ENCODE data around the gene POMC. TPM values are rescaled to one million over a fixed set of nuclear protein-coding genes. Genes with fewer than 3 reads are reported as not detected.

Gene POMC
- total RNA-seq, 4 donors from 2014 or later, result 1.4 to 26.9 (median 6.4) TPM

- no peaks in the 10 kb centered on the region for H3K4me1 ChIP-seq
- intact Hi-C loops (cut with DNase I; ENCODE audit: low total_unique reads), result no loop called here
- no peak for TF ChIP-seq POLR2A (IDR thresholded peaks at IDR 0.05)
- TF ChIP-seq CTCF (IDR thresholded peaks at IDR 0.05), result no peak
- H3K9me3 ChIP-seq, result no peaks in the 10 kb centered on the region
- H3K36me3 ChIP-seq, result no peaks in the 10 kb centered on the region
- H3K27me3 ChIP-seq, result no peaks in the 10 kb centered on the region
- no peak for DNase-seq
- H3K4me3 ChIP-seq, result no peak overlapping the region
- H3K27ac ChIP-seq, result no peak overlapping the region
Measured at GRCh38 chr2:25119263-25119662, 49.1 kb downstream of the POMC start.

- H3K4me1 ChIP-seq, result no peaks in the 10 kb centered on the region
- TF ChIP-seq POLR2A (IDR thresholded peaks at IDR 0.05) (no peak), CTCF (IDR thresholded peaks at IDR 0.05) (no peak)
- H3K27ac ChIP-seq, result no peak overlapping the region
- no peak overlapping the region for H3K4me3 ChIP-seq
- H3K27me3 ChIP-seq, result no peaks in the 10 kb centered on the region
- DNase-seq, result no peak
- H3K9me3 ChIP-seq, result no peaks in the 10 kb centered on the region
- intact Hi-C loops (cut with DNase I; ENCODE audit: low total_unique reads), result no loop called here
- no peaks in the 10 kb centered on the region for H3K36me3 ChIP-seq
Measured at GRCh38 chr2:25116956-25117355, 51.4 kb downstream of the POMC start.

GRCh38 chr2:25115902-25116301 is 52.5 kb downstream of the POMC start:
- Histone ChIP-seq H3K27me3 (no peaks in the 10 kb centered on the region), H3K4me3 (no peak overlapping the region), H3K36me3 (no peaks in the 10 kb centered on the region), H3K9me3 (no peaks in the 10 kb centered on the region), H3K4me1 (no peaks in the 10 kb centered on the region), H3K27ac (no peak overlapping the region)
- DNase-seq, result no peak
- TF ChIP-seq POLR2A (IDR thresholded peaks at IDR 0.05), result no peak
- no peak for TF ChIP-seq CTCF (IDR thresholded peaks at IDR 0.05)
- intact Hi-C loops (cut with DNase I; ENCODE audit: low total_unique reads), result no loop called here

GRCh38 chr2:25115249-25115883 is 53.0 kb downstream of the POMC start:
- H3K9me3 ChIP-seq, result no peaks in the 10 kb centered on the region
- H3K27ac ChIP-seq, result no peak overlapping the region
- H3K36me3 ChIP-seq, result no peaks in the 10 kb centered on the region
- no peak for DNase-seq
- TF ChIP-seq POLR2A (IDR thresholded peaks at IDR 0.05) (no peak), CTCF (IDR thresholded peaks at IDR 0.05) (no peak)
- H3K27me3 ChIP-seq, result no peaks in the 10 kb centered on the region
- intact Hi-C loops (cut with DNase I; ENCODE audit: low total_unique reads), result no loop called here
- no peak overlapping the region for H3K4me3 ChIP-seq
- no peaks in the 10 kb centered on the region for H3K4me1 ChIP-seq

- Histone ChIP-seq H3K36me3 (no peaks in the 10 kb centered on the region), H3K4me3 (no peak overlapping the region), H3K27ac (no peak overlapping the region), H3K27me3 (no peaks in the 10 kb centered on the region), H3K9me3 (no peaks in the 10 kb centered on the region), H3K4me1 (no peaks in the 10 kb centered on the region)
- intact Hi-C loops (cut with DNase I; ENCODE audit: low total_unique reads), result no loop called here
- no peak for TF ChIP-seq CTCF (IDR thresholded peaks at IDR 0.05)
- TF ChIP-seq POLR2A (IDR thresholded peaks at IDR 0.05), result no peak
- no peak for DNase-seq
Measured at GRCh38 chr2:25112113-25112512, 56.3 kb downstream of the POMC start.

Other genes starting within 250 kb of the POMC start
- gene ADCY3, start 248.3 kb downstream of the POMC start, total RNA-seq, result 100 to 1,000 TPM in 1 of 4 donors, 10 to 100 TPM in 3; 37.9 to 104 (median 51.7) TPM
- gene DNAJC27, start 196.6 kb downstream of the POMC start, total RNA-seq, result 10 to 100 TPM in 1 of 4 donors, 1 to 10 TPM in 3; 3.1 to 15.3 (median 7.8) TPM
- 1 to 10 TPM in 2 of 4 donors, under 1 TPM in 1, not detected in 1; under 0.01 to 6.1 (median 1.3) TPM for gene EFR3B, start 126.5 kb downstream of the POMC start, total RNA-seq
- 10 to 100 TPM in 3 of 4 donors, 1 to 10 TPM in 1; 2.3 to 95.8 (median 29.9) TPM for gene DNMT3A, start 173.3 kb upstream of the POMC start, total RNA-seq